Measurements from ENCODE around the gene DPH7.
"Not testable (repeated sequence)": the region's sequence is repeated elsewhere in the genome, so short reads cannot be mapped to it uniquely, and the experiment has no call there.

The DPH7 gene

GRCh38 chr9:137516144-137516917, 62.4 kb downstream of the DPH7 start:
- DNase-seq: no peak

- DNase-seq: no peak
Measured at GRCh38 chr9:137515338-137515724, 63.4 kb downstream of the DPH7 start.

- no peak for DNase-seq
Measured at GRCh38 chr9:137514691-137515337, 63.9 kb downstream of the DPH7 start.

DNA sequence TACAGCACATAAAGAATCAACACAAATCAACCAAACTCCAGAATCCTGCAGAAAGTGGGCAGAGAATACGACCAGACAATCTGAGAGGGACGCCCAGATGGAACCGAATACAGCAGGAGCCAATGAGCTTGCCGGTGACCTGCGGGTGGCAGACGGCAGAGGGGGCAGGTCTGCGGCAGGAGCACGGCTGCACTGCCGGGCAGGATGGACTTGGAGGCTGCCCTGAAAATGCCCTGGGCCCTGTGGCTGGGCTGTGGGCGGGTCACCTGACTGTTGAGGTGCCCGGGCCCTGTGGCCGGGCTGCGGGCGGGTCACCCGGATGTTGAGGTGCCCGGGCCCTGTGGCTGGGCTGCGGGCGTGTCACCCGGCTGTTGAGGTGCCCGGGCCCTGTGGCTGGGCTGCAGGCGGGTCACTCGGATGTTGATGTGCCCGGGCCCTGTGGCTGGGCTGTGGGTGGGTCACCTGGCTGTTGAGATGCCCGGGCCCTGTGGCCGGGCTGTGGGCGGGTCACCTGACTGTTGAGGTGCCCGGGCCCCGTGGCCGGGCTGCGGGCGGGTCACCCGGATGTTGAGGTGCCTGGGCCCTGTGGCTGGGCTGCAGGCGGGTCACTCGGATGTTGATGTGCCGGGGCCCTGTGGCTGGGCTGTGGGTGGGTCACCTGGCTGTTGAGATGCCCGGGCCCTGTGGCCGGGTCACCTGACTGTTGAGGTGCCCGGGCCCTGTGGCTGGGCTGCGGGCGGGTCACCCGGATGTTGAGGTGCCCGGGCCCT, 64.7 kb downstream of the DPH7 start:
- not testable (repeated sequence) for DNase-seq

- DNase-seq: not testable (repeated sequence)
Measured at GRCh38 chr9:137513136-137513535, 65.6 kb downstream of the DPH7 start.

DNA sequence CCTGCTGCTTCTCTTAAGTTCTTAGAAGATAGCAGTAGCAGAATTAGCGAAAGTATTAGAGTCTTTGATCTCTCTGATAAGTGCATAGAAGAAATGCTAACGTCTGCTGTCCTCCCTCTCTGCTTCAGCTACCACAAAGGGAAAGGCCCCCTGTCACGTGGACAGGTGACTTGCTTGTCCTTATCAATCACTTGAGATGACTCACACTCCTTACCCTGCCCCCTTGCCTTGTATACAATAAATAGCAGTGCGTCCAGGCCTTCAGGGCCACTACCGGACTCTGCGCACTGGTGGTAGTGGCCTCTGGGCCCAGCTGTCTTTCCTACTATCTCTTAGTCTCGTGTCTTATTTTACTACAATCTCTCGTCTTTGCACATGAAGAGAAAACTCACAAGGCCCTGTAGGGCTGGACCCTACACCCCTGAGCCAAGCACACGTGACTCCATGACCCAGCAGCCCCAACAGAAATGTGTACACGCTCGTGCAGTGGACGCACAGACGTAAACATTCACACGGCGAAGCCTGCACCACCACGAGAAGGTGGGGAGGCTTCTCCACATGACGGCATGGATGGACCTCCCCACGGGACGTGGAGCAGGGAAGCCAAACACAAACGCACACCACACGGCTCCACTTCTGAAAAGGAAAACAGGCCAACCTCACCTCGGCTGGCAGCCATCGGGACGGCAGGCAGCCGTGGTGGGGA, 66.8 kb downstream of the DPH7 start:
- DNase-seq: no peak

GRCh38 chr9:137511126-137511525, 67.6 kb downstream of the DPH7 start:
- not testable (repeated sequence) for DNase-seq

GRCh38 chr9:137509198-137509597, 69.5 kb downstream of the DPH7 start:
- no peak for DNase-seq

GRCh38 chr9:137506702-137507171, 72.0 kb downstream of the DPH7 start:
- no peak for DNase-seq

- DNase-seq: no peak
Measured at GRCh38 chr9:137506274-137506673, 72.5 kb downstream of the DPH7 start.

DNA sequence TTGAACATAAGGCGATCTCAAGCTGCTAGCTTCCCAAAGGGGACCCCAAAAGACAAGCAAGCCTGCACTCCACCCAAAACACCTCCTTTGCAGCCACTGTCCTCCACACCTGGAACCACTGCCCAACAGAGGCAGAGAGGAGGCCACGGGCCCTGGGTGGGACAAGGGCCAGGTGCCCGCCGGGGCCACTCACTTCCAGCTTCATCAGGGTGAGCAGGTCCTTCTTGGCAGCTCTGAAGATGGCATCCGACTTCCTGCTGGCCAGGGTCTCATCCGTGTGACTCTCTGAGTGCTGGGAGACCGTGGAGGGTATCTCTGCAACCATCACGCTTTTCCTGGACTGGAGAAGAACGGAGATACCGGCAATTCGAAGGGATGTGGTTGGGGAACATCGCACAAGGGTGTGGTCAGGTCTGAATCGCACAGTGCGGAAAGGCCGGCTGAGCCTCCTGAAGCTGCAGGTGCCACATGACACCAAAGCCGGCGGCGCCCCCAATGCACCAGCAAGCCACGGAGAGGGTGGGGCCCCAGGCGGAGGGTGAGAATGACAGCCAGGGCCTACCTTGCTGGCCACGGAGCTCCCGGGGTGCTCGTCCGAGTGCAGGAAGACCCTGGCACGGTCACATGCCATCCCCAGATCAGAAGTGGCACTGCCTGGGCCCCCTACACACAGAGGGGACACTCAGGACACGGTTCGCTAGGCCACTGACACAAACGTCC, 73.1 kb downstream of the DPH7 start:
- no peak for DNase-seq
